Measurements from ENCODE around the gene TTC39A. TPM values are rescaled to one million over a fixed set of nuclear protein-coding genes. Genes with fewer than 3 reads are reported as not detected.

The TTC39A gene
- total RNA-seq, 4 donors from 2014 or later, result 0.26 to 2.5 (median 1.3) TPM

- intact Hi-C loops (cut with DNase I; ENCODE audit: low total_unique reads), result no loop called here
- no peak overlapping the region for H3K4me3 ChIP-seq
- TF ChIP-seq CTCF (IDR thresholded peaks at IDR 0.05) (no peak), POLR2A (IDR thresholded peaks at IDR 0.05) (no peak)
- no peaks in the 10 kb centered on the region for H3K27me3 ChIP-seq
- no peak for DNase-seq
- H3K4me1 ChIP-seq, result no peaks in the 10 kb centered on the region
- H3K27ac ChIP-seq, result no peak overlapping the region
- H3K36me3 ChIP-seq, result no peaks in the 10 kb centered on the region
- no peaks in the 10 kb centered on the region for H3K9me3 ChIP-seq
Measured at GRCh38 chr1:51365774-51366173, 35.4 kb upstream of the TTC39A start.

GRCh38 chr1:51359879-51360278 is 29.5 kb upstream of the TTC39A start:
- Histone ChIP-seq H3K4me1 (no peaks in the 10 kb centered on the region), H3K9me3 (no peaks in the 10 kb centered on the region), H3K4me3 (no peak overlapping the region), H3K36me3 (no peaks in the 10 kb centered on the region), H3K27ac (no peak overlapping the region), H3K27me3 (no peaks in the 10 kb centered on the region)
- intact Hi-C loops (cut with DNase I; ENCODE audit: low total_unique reads), result no loop called here
- TF ChIP-seq POLR2A (IDR thresholded peaks at IDR 0.05) (no peak), CTCF (IDR thresholded peaks at IDR 0.05) (no peak)
- no peak for DNase-seq

- intact Hi-C loops (cut with DNase I; ENCODE audit: low total_unique reads), result no loop called here
- Histone ChIP-seq H3K36me3 (no peaks in the 10 kb centered on the region), H3K4me3 (no peak overlapping the region), H3K27ac (no peak overlapping the region), H3K4me1 (no peaks in the 10 kb centered on the region), H3K9me3 (no peaks in the 10 kb centered on the region), H3K27me3 (no peaks in the 10 kb centered on the region)
- TF ChIP-seq POLR2A (IDR thresholded peaks at IDR 0.05) (no peak), CTCF (IDR thresholded peaks at IDR 0.05) (no peak)
- DNase-seq, result no peak
Measured at GRCh38 chr1:51355382-51355781, 25.0 kb upstream of the TTC39A start.

GRCh38 chr1:51354416-51354815 is 24.1 kb upstream of the TTC39A start:
- Histone ChIP-seq H3K9me3 (no peaks in the 10 kb centered on the region), H3K4me3 (no peak overlapping the region), H3K4me1 (no peaks in the 10 kb centered on the region), H3K27ac (no peak overlapping the region), H3K36me3 (no peaks in the 10 kb centered on the region), H3K27me3 (no peaks in the 10 kb centered on the region)
- intact Hi-C loops (cut with DNase I; ENCODE audit: low total_unique reads), result no loop called here
- DNase-seq, result no peak
- TF ChIP-seq POLR2A (IDR thresholded peaks at IDR 0.05) (no peak), CTCF (IDR thresholded peaks at IDR 0.05) (no peak)

- no peak for DNase-seq
- intact Hi-C loops (cut with DNase I; ENCODE audit: low total_unique reads), result no loop called here
- no peaks in the 10 kb centered on the region for H3K27me3 ChIP-seq
- H3K4me1 ChIP-seq, result no peaks in the 10 kb centered on the region
- TF ChIP-seq POLR2A (IDR thresholded peaks at IDR 0.05), result no peak
- no peak overlapping the region for H3K4me3 ChIP-seq
- H3K27ac ChIP-seq, result no peak overlapping the region
- no peaks in the 10 kb centered on the region for H3K36me3 ChIP-seq
- no peaks in the 10 kb centered on the region for H3K9me3 ChIP-seq
Measured at GRCh38 chr1:51351907-51352306, 21.5 kb upstream of the TTC39A start.

- Histone ChIP-seq H3K27me3 (peaks cover 0 to 4% of the 10 kb centered on the region in 2 donors), H3K36me3 (no peaks in the 10 kb centered on the region), H3K9me3 (no peaks in the 10 kb centered on the region), H3K27ac (no peak overlapping the region), H3K4me3 (no peak overlapping the region), H3K4me1 (peaks cover 0 to 3% of the 10 kb centered on the region in 2 donors)
- intact Hi-C loops (cut with DNase I; ENCODE audit: low total_unique reads), result no loop called here
- TF ChIP-seq POLR2A (IDR thresholded peaks at IDR 0.05) (no peak), CTCF (IDR thresholded peaks at IDR 0.05) (no peak)
- no peak for DNase-seq
Measured at GRCh38 chr1:51349862-51350261, 19.5 kb upstream of the TTC39A start.

Data from uterus (tissue), 4 donors.